WTC11 (cell line): ENCODE results near the gene ENG. TPM values are rescaled to one million over a fixed set of nuclear protein-coding genes. Genes with fewer than 3 reads are reported as not detected.

Source experiments
- GTF2I ChIP-seq: fragments of 250-450 bp; sonication (Bioruptor Pico); conservative IDR thresholded peaks from 2 replicates; pipeline ENCODE4 v1.4.0; 2021; ENCODE audit warnings: mild to moderate bottlenecking
- NFATC4 ChIP-seq: fragments of 250-450 bp; sonication (Bioruptor Pico); IDR thresholded peaks from 2 replicates; pipeline ENCODE4 v1.9.0; 2021; ENCODE audit warnings: mild to moderate bottlenecking
- RELA ChIP-seq: sonication (generic); formaldehyde crosslinking; IDR thresholded peaks from 2 replicates; pipeline ENCODE4 v1.8.1; 2022; ENCODE audit warnings: missing genetic modification reagents, mild to moderate bottlenecking, borderline replicate concordance
- RORB ChIP-seq: fragments of 250-450 bp; sonication (Bioruptor Pico); IDR thresholded peaks from 2 replicates; pipeline ENCODE4 v1.9.0; 2021; ENCODE audit warnings: mild to moderate bottlenecking
- SMAD4 ChIP-seq: sonication (generic); formaldehyde crosslinking; IDR thresholded peaks from 2 replicates; pipeline ENCODE4 v1.8.0; 2022; ENCODE audit warnings: mild to moderate bottlenecking, missing genetic modification reagents
- TEAD4 ChIP-seq: sonication (generic); formaldehyde crosslinking; IDR thresholded peaks from 2 replicates; pipeline ENCODE4 v1.8.0; 2022; ENCODE audit warnings: mild to moderate bottlenecking, missing genetic modification reagents
- ZNF121 ChIP-seq: sonication (generic); formaldehyde crosslinking; IDR thresholded peaks from 2 replicates; pipeline ENCODE4 v1.8.0; 2023; ENCODE audit warnings: missing genetic modification reagents
- ZNF671 ChIP-seq: fragments of 250-450 bp; sonication (Bioruptor Pico); IDR thresholded peaks from 2 replicates; pipeline ENCODE4 v1.8.0; 2021; ENCODE audit warnings: mild to moderate bottlenecking
- total RNA-seq: library from RNA; stranded (reverse); gene quantifications from 3 replicates; pipeline ENCODE4 v1.2.3, GENCODE V29; 2021
- TF ChIP-seq, protein P1 (sequence below): sonication (generic); formaldehyde crosslinking; IDR thresholded peaks from 2 replicates; pipeline ENCODE4 v1.8.0; 2023; ENCODE audit warnings: mild to moderate bottlenecking, missing genetic modification reagents
- TF ChIP-seq, protein P2 (sequence below): sonication (generic); formaldehyde crosslinking; IDR thresholded peaks from 2 replicates; pipeline ENCODE4 v1.8.1; 2022; ENCODE audit warnings: mild to moderate bottlenecking, moderate library complexity, missing genetic modification reagents
- TF ChIP-seq, protein P3 (sequence below): sonication (generic); formaldehyde crosslinking; IDR thresholded peaks from 2 replicates; pipeline ENCODE4 v1.8.1; 2022; ENCODE audit warnings: low read depth, mild to moderate bottlenecking, moderate library complexity, missing genetic modification reagents, borderline replicate concordance
- TF ChIP-seq, protein P4 (sequence below): sonication (generic); formaldehyde crosslinking; IDR thresholded peaks from 2 replicates; pipeline ENCODE4 v1.8.0; 2022; ENCODE audit warnings: mild to moderate bottlenecking, missing genetic modification reagents
- TF ChIP-seq, protein P5 (sequence below): fragments of 250-450 bp; sonication (Bioruptor Pico); conservative IDR thresholded peaks from 2 replicates; pipeline ENCODE4 v1.9.0; 2021; ENCODE audit warnings: mild to moderate bottlenecking
- TF ChIP-seq, protein P6 (sequence below): fragments of 250-450 bp; sonication (Bioruptor Pico); IDR thresholded peaks from 2 replicates; pipeline ENCODE4 v2.1.2; 2022; ENCODE audit warnings: mild to moderate bottlenecking, moderate library complexity
- TF ChIP-seq, protein P7 (sequence below): sonication (generic); formaldehyde crosslinking; IDR thresholded peaks from 2 replicates; pipeline ENCODE4 v1.8.1; 2023; ENCODE audit warnings: mild to moderate bottlenecking, missing genetic modification reagents, borderline replicate concordance
- TF ChIP-seq, protein P8 (sequence below): sonication (generic); formaldehyde crosslinking; IDR thresholded peaks from 2 replicates; pipeline ENCODE4 v1.8.1; 2022; ENCODE audit warnings: missing genetic modification reagents, borderline replicate concordance
- TF ChIP-seq, protein P9 (sequence below): sonication (generic); formaldehyde crosslinking; IDR thresholded peaks from 2 replicates; pipeline ENCODE4 v1.8.0; 2022; ENCODE audit warnings: mild to moderate bottlenecking, missing genetic modification reagents
- TF ChIP-seq, protein P10 (sequence below): sonication (generic); formaldehyde crosslinking; IDR thresholded peaks from 2 replicates; pipeline ENCODE4 v1.8.1; 2023; ENCODE audit warnings: mild to moderate bottlenecking, missing genetic modification reagents, moderate library complexity

ENG gene
- total RNA-seq, 1 experiment from 2014 or later, result 4.4 TPM

DNA sequence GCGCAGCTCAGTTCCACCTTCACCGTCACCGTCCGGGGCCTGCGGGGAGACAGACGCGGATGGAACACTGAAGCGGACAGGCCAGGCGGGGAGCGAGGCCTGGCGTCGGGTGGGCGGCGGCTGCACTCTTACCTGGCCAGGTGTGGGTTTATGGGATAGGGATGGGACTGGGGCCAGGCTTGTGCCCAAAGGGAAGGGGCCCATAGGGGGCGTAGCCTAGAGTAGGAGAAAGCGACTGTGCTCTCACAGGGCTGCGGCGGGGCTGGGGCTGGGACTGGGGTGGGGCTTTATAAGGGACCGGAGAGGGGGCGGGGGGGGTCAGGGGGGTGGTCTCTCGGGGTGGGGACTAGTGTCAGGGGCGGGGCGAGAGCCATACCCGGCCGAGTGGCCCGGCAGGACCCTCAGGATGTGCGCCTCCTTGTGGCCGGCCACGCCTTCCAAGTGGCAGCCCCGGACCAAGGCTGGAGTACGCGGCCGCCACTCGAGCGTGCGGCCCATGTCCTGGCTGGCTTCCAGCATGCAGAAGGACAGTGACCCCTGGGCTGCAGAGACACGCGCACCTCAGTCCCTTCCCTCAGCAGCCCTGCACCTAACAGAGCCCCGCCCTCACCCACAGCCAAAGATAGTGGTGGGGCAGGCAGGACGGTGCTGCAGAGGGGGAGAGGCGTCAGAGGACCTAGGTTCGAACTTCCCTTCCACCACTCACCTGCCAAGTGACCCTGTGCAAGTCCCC lies 29.0 kb downstream of the ENG start (continued):
- TF ChIP-seq, protein P1, sequence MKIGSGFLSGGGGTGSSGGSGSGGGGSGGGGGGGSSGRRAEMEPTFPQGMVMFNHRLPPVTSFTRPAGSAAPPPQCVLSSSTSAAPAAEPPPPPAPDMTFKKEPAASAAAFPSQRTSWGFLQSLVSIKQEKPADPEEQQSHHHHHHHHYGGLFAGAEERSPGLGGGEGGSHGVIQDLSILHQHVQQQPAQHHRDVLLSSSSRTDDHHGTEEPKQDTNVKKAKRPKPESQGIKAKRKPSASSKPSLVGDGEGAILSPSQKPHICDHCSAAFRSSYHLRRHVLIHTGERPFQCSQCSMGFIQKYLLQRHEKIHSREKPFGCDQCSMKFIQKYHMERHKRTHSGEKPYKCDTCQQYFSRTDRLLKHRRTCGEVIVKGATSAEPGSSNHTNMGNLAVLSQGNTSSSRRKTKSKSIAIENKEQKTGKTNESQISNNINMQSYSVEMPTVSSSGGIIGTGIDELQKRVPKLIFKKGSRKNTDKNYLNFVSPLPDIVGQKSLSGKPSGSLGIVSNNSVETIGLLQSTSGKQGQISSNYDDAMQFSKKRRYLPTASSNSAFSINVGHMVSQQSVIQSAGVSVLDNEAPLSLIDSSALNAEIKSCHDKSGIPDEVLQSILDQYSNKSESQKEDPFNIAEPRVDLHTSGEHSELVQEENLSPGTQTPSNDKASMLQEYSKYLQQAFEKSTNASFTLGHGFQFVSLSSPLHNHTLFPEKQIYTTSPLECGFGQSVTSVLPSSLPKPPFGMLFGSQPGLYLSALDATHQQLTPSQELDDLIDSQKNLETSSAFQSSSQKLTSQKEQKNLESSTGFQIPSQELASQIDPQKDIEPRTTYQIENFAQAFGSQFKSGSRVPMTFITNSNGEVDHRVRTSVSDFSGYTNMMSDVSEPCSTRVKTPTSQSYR (CRISPR knock-in tag), result 0 out of 2 replicates have a peak, but pooled peaks have one; percentile 15
- TF ChIP-seq, protein P2, sequence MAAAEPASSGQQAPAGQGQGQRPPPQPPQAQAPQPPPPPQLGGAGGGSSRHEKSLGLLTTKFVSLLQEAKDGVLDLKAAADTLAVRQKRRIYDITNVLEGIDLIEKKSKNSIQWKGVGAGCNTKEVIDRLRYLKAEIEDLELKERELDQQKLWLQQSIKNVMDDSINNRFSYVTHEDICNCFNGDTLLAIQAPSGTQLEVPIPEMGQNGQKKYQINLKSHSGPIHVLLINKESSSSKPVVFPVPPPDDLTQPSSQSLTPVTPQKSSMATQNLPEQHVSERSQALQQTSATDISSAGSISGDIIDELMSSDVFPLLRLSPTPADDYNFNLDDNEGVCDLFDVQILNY (CRISPR knock-in tag), result no peak
- TF ChIP-seq, protein P3, sequence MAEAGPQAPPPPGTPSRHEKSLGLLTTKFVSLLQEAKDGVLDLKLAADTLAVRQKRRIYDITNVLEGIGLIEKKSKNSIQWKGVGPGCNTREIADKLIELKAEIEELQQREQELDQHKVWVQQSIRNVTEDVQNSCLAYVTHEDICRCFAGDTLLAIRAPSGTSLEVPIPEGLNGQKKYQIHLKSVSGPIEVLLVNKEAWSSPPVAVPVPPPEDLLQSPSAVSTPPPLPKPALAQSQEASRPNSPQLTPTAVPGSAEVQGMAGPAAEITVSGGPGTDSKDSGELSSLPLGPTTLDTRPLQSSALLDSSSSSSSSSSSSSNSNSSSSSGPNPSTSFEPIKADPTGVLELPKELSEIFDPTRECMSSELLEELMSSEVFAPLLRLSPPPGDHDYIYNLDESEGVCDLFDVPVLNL, result no peak
- TF ChIP-seq TEAD4 (CRISPR knock-in tag) (no peak), RORB (no peak), ZNF671 (CRISPR knock-in tag) (no peak), NFATC4 (CRISPR knock-in tag) (no peak), GTF2I (CRISPR knock-in tag) (no peak), RELA (CRISPR knock-in tag) (no peak), ZNF121 (no peak), SMAD4 (CRISPR knock-in tag) (no peak)
- TF ChIP-seq, protein P4, sequence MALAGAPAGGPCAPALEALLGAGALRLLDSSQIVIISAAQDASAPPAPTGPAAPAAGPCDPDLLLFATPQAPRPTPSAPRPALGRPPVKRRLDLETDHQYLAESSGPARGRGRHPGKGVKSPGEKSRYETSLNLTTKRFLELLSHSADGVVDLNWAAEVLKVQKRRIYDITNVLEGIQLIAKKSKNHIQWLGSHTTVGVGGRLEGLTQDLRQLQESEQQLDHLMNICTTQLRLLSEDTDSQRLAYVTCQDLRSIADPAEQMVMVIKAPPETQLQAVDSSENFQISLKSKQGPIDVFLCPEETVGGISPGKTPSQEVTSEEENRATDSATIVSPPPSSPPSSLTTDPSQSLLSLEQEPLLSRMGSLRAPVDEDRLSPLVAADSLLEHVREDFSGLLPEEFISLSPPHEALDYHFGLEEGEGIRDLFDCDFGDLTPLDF (CRISPR knock-in tag), result no peak
- TF ChIP-seq, protein P5, sequence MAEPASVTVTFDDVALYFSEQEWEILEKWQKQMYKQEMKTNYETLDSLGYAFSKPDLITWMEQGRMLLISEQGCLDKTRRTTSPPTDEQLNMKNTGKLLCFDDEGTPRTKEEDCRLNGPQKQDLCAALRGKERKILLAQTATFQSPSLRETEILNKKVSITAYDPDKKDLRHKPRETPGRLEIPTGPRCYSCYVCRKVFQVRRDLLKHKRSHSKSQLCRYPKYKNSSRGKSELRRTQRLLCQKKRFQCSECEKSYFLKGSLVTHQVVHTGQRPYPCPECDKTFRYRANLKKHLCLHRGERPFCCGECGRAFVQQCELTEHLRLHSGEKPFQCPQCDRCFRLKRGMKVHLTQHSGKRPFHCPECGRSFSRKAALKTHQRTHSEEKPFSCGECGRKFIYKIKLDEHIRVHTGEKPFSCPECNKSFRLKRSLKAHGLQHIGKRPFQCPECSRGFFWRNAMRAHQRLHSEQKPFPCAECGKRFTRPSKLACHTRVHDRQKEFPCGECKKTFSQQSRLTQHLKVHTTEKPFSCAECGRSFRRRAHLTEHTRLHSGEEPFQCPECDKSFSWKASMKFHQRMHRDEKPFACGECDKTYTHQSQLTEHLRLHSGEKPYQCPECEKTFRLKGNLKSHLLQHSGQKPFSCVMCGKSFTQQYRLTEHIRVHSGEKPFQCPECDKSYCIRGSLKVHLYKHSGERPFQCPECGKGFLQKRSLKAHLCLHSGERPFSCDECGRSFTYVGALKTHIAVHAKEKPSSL (CRISPR knock-in tag), result no peak
- TF ChIP-seq, protein P6, sequence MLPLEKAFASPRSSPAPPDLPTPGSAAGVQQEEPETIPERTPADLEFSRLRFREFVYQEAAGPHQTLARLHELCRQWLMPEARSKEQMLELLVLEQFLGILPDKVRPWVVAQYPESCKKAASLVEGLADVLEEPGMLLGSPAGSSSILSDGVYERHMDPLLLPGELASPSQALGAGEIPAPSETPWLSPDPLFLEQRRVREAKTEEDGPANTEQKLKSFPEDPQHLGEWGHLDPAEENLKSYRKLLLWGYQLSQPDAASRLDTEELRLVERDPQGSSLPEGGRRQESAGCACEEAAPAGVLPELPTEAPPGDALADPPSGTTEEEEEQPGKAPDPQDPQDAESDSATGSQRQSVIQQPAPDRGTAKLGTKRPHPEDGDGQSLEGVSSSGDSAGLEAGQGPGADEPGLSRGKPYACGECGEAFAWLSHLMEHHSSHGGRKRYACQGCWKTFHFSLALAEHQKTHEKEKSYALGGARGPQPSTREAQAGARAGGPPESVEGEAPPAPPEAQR, result no peak
- TF ChIP-seq, protein P7, sequence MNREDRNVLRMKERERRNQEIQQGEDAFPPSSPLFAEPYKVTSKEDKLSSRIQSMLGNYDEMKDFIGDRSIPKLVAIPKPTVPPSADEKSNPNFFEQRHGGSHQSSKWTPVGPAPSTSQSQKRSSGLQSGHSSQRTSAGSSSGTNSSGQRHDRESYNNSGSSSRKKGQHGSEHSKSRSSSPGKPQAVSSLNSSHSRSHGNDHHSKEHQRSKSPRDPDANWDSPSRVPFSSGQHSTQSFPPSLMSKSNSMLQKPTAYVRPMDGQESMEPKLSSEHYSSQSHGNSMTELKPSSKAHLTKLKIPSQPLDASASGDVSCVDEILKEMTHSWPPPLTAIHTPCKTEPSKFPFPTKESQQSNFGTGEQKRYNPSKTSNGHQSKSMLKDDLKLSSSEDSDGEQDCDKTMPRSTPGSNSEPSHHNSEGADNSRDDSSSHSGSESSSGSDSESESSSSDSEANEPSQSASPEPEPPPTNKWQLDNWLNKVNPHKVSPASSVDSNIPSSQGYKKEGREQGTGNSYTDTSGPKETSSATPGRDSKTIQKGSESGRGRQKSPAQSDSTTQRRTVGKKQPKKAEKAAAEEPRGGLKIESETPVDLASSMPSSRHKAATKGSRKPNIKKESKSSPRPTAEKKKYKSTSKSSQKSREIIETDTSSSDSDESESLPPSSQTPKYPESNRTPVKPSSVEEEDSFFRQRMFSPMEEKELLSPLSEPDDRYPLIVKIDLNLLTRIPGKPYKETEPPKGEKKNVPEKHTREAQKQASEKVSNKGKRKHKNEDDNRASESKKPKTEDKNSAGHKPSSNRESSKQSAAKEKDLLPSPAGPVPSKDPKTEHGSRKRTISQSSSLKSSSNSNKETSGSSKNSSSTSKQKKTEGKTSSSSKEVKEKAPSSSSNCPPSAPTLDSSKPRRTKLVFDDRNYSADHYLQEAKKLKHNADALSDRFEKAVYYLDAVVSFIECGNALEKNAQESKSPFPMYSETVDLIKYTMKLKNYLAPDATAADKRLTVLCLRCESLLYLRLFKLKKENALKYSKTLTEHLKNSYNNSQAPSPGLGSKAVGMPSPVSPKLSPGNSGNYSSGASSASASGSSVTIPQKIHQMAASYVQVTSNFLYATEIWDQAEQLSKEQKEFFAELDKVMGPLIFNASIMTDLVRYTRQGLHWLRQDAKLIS (CRISPR knock-in tag), result no peak
- TF ChIP-seq, protein P8, sequence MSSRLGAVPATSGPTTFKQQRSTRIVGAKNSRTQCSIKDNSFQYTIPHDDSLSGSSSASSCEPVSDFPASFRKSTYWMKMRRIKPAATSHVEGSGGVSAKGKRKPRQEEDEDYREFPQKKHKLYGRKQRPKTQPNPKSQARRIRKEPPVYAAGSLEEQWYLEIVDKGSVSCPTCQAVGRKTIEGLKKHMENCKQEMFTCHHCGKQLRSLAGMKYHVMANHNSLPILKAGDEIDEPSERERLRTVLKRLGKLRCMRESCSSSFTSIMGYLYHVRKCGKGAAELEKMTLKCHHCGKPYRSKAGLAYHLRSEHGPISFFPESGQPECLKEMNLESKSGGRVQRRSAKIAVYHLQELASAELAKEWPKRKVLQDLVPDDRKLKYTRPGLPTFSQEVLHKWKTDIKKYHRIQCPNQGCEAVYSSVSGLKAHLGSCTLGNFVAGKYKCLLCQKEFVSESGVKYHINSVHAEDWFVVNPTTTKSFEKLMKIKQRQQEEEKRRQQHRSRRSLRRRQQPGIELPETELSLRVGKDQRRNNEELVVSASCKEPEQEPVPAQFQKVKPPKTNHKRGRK, result no peak
- TF ChIP-seq, protein P9, sequence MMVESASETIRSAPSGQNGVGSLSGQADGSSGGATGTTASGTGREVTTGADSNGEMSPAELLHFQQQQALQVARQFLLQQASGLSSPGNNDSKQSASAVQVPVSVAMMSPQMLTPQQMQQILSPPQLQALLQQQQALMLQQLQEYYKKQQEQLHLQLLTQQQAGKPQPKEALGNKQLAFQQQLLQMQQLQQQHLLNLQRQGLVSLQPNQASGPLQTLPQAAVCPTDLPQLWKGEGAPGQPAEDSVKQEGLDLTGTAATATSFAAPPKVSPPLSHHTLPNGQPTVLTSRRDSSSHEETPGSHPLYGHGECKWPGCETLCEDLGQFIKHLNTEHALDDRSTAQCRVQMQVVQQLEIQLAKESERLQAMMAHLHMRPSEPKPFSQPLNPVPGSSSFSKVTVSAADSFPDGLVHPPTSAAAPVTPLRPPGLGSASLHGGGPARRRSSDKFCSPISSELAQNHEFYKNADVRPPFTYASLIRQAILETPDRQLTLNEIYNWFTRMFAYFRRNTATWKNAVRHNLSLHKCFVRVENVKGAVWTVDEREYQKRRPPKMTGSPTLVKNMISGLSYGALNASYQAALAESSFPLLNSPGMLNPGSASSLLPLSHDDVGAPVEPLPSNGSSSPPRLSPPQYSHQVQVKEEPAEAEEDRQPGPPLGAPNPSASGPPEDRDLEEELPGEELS (CRISPR knock-in tag), result no peak
- TF ChIP-seq, protein P10, sequence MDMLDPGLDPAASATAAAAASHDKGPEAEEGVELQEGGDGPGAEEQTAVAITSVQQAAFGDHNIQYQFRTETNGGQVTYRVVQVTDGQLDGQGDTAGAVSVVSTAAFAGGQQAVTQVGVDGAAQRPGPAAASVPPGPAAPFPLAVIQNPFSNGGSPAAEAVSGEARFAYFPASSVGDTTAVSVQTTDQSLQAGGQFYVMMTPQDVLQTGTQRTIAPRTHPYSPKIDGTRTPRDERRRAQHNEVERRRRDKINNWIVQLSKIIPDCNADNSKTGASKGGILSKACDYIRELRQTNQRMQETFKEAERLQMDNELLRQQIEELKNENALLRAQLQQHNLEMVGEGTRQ, result no peak
